RWPE2 (cell line): ENCODE results near the gene CNDP2.
A peak's percentile ranks its signal among the peaks of the same experiment; 100 is the strongest.

ENCODE experiments used
- ATAC-seq: fragments of 200-7000 bp; cut with Tn5 transposase; 3 replicates; pipeline ENCODE4 v1.9.1; 2021; ENCODE audit warnings: low read depth
- DNase-seq: peaks from one replicate; pipeline ENCODE4 v3.0.0-alpha.2; 2020; ENCODE audit warnings: low spot score
- H3K27ac ChIP-seq: fragments of 450-650 bp; 2 replicates; pipeline ENCODE4 v1.5.1; 2017; ENCODE audit warnings: mild to moderate bottlenecking; ENCODE audit not compliant: poor library complexity, severe bottlenecking
- H3K27me3 ChIP-seq: fragments of 250-450 bp; sonication (Bioruptor Pico); 2 replicates; pipeline ENCODE4 v1.5.1; 2021; ENCODE audit warnings: mild to moderate bottlenecking, moderate library complexity; ENCODE audit not compliant: insufficient read depth, poor library complexity, severe bottlenecking
- H3K36me3 ChIP-seq: fragments of 250-450 bp; sonication (Bioruptor Pico); 2 replicates; pipeline ENCODE4 v1.5.1; 2020; ENCODE audit warnings: low read depth, mild to moderate bottlenecking, moderate library complexity
- H3K4me1 ChIP-seq: fragments of 250-450 bp; sonication (Bioruptor Pico); 2 replicates; pipeline ENCODE4 v1.5.1; 2021; ENCODE audit warnings: mild to moderate bottlenecking, moderate library complexity; ENCODE audit not compliant: insufficient read depth, poor library complexity, severe bottlenecking
- H3K4me3 ChIP-seq: fragments of 250-450 bp; sonication (Bioruptor Pico); 2 replicates; pipeline ENCODE4 v1.5.1; 2021; ENCODE audit warnings: mild to moderate bottlenecking, moderate library complexity; ENCODE audit not compliant: severe bottlenecking
- H3K9me3 ChIP-seq: fragments of 250-450 bp; sonication (Bioruptor Pico); 2 replicates; pipeline ENCODE4 v1.5.1; 2021; ENCODE audit warnings: mild to moderate bottlenecking, moderate library complexity; ENCODE audit not compliant: severe bottlenecking
- CTCF ChIP-seq: fragments of 450-650 bp; IDR thresholded peaks from one replicate; pipeline ENCODE4 v1.5.1; 2017; ENCODE audit warnings: mild to moderate bottlenecking, moderate library complexity; ENCODE audit not compliant: poor library complexity, severe bottlenecking

CNDP2 gene

DNA sequence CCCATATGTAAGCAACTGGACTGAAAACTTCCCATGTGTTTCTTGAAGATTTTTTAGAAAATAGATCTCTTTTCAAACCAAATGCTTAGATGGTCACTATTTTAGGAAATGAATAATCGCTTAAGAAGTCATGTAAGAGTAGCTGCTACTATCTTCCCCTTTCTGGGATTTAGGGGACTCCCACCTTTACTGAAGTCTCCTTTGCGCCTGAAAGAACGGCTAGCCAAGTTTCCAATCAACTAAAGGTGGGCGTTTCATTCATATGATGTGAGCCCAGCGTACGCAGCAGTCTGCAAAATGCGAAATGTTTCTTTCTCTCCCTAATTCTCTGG lies 40.2 kb upstream of the CNDP2 start:
- Histone ChIP-seq H3K27me3 (peaks cover 74% of the 10 kb centered on the region), H3K27ac (no peak overlapping the region), H3K36me3 (no peaks in the 10 kb centered on the region), H3K4me3 (no peak overlapping the region), H3K4me1 (no peaks in the 10 kb centered on the region), H3K9me3 (no peaks in the 10 kb centered on the region)
- DNase-seq (no peak), ATAC-seq (no peak)
- no peak for TF ChIP-seq CTCF

DNA sequence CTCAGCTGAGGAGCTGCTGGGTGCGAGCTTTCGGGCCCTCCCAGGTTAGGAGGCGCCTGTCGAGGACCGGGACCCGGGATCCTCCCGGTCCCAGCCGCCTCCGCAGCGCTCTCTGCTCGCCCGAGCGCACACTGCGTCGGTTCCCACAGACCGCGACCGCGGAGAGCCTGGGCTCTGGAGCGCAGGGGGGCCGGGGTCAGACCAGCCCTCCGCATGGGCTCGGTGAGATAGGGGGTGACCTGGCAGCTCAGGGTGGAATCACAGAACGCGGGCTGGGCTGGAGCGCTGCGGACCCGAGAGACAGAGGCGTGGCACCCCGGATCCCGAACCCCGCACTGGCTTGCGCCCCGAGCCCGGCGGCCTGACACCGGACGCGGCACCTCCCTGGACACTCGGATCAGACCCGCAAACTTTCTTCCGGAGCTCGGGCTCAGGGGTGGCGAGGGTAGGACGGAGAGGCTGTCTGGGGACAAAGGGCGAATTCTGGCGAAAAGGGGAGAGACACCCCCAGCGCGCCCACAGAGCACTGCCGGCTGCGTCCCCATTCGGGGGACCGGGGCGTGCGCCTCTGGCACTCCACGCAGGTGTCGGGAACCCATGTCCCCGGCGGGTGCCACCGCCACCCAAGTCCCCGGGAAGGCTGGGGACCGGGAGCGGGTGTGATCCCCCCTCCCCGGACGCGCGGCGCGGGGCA lies 39.7 kb upstream of the CNDP2 start:
- ATAC-seq: peak; percentile 28; the same call in 2 of the 3 replicates

DNA sequence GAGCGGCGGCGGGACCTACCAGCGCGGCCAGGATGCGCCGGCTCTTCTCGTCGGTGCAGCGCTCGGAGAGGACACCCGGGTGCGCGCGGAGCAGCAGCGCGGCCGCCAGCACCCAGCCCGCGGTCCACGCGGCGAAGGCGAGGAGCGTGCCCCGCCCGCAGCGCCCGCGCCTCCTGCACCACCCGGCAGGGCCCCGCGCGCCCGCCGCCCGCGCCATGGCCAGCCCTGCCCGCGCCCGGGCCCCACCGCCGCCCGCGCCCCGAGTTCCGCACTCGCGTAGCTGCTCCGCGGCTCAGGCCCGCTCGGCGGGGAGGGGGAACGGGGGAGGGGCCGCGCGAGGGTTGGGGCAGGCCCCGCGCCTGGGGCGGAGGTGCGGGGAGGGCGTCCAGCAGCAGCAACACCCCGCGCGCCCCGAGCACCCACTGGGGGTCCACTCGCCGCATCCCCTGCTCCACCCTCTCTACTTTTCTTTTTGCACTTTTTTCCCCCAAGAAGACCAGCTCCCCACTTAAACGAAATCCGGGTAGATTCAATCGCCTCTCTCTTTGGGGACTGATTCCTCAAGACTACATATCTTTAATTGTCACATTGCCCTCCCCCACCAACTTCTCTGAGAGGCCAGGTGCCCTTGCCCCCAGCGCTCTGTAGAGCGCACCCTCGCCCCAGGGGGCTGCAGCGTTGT lies 39.0 kb upstream of the CNDP2 start, which contains the start of gene DIPK1C:
Gene DIPK1C (minus strand): TSS at position 266 of the 682 bp plus-strand sequence. CDS start 49 bp downstream, at position 217.
- H3K4me3 ChIP-seq: no peak within 1 kb of the TSS
- H3K4me1 ChIP-seq: no peaks in the 10 kb centered on the region
- no peaks in the 10 kb centered on the region for H3K36me3 ChIP-seq
- H3K27ac ChIP-seq: no peak within 1 kb of the TSS
- ATAC-seq: 0 out of 3 replicates have a peak, but pooled peaks have one; percentile 22
- no peak for DNase-seq
- peaks cover 67% of the 10 kb centered on the region for H3K27me3 ChIP-seq
- no peak for TF ChIP-seq CTCF
- H3K9me3 ChIP-seq: no peaks in the 10 kb centered on the region

More for the DNA sequence above, 39.7 kb upstream of the CNDP2 start:
- no peaks in the 10 kb centered on the region for H3K4me1 ChIP-seq
- H3K9me3 ChIP-seq: no peaks in the 10 kb centered on the region
- H3K27ac ChIP-seq: no peak overlapping the region
- DNase-seq: no peak
- TF ChIP-seq CTCF: no peak
- peaks cover 72% of the 10 kb centered on the region for H3K27me3 ChIP-seq
- H3K36me3 ChIP-seq: no peaks in the 10 kb centered on the region
- no peak overlapping the region for H3K4me3 ChIP-seq

DNA sequence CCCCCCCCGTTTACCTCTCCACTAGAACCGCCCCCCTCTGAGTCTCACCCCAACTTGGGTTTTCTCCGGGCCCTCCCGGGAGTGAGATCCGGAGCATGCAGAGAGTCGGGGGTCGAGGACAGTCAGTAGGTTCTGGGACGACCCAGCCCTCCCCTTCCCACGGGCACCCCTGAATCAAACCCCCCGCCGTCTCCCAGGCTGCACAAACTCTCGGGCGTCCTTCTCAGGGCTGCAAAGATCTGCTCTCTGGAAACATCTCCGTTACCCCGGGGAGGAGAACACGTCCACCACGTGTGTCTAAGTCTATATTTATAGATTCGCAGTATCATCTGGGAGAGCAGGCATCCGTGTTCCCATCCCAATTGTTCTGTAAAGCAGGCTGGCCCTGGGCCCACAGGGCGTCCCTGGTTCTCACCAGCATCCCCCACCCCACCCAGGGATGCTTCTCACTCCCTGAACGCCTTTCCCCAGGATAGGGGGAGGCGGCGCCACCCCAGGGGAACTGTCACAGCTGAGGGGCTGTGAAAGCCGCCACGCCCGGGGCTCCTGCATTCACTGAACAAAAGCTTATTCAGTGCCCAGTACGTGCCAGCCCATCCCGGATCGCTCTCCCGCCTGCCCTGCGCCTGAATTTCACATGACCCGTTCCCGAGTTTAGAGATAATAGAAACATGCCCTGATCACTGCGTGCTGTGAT lies 38.3 kb upstream of the CNDP2 start:
- Histone ChIP-seq H3K27ac (no peak overlapping the region), H3K9me3 (no peaks in the 10 kb centered on the region), H3K4me3 (no peak overlapping the region), H3K4me1 (no peaks in the 10 kb centered on the region), H3K36me3 (no peaks in the 10 kb centered on the region), H3K27me3 (peaks cover 67% of the 10 kb centered on the region)
- ATAC-seq: peak; percentile 9; the same call in 1 of the 3 replicates
- no peak for DNase-seq
- no peak for TF ChIP-seq CTCF
